ENCODE data around the gene CPNE8.

The CPNE8 gene

GRCh38 chr12:38905480-38906351 lies at the start of gene CPNE8:
TSS of gene CPNE8 (minus strand) at chr12:38905591. CDS start at chr12:38905534, 57 bp downstream.
- no peak for DNase-seq (ENCODE audit: low read depth)
- H3K4me3 ChIP-seq (ENCODE audit: low read depth, low read length) = peak within 1 kb of the TSS; percentile 39

GRCh38 chr12:38954238-38954873 lies 49.0 kb upstream of the CPNE8 start:
- DNase-seq (ENCODE audit: low read depth) = no peak
- no peak for TF ChIP-seq CTCF (IDR thresholded peaks at IDR 0.05; ENCODE audit: low read depth, low read length, missing control alignments)
- no peak overlapping the region for H3K4me3 ChIP-seq (ENCODE audit: low read depth, low read length)

More at GRCh38 chr12:38905480-38906351, at the start of gene CPNE8:
- no peak for TF ChIP-seq CTCF (IDR thresholded peaks at IDR 0.05; ENCODE audit: low read depth, low read length, missing control alignments)

- DNase-seq (ENCODE audit: low read depth) = no peak
- no peak overlapping the region for H3K4me3 ChIP-seq (ENCODE audit: low read depth, low read length)
- no peak for TF ChIP-seq CTCF (IDR thresholded peaks at IDR 0.05; ENCODE audit: low read depth, low read length, missing control alignments)
Observed at GRCh38 chr12:38949363-38949762, 44.0 kb upstream of the CPNE8 start.

GRCh38 chr12:38934686-38935085 lies 29.3 kb upstream of the CPNE8 start:
- TF ChIP-seq CTCF (IDR thresholded peaks at IDR 0.05; ENCODE audit: low read depth, low read length, missing control alignments) = no peak

GRCh38 chr12:38934078-38934584 lies 28.7 kb upstream of the CPNE8 start:
- no peak overlapping the region for H3K4me3 ChIP-seq (ENCODE audit: low read depth, low read length)
- no peak for TF ChIP-seq CTCF (IDR thresholded peaks at IDR 0.05; ENCODE audit: low read depth, low read length, missing control alignments)
- DNase-seq (ENCODE audit: low read depth) = no peak

More at GRCh38 chr12:38934686-38935085, 29.3 kb upstream of the CPNE8 start:
- no peak for DNase-seq (ENCODE audit: low read depth)
- no peak overlapping the region for H3K4me3 ChIP-seq (ENCODE audit: low read depth, low read length)

GRCh38 chr12:38932320-38932719 lies 26.9 kb upstream of the CPNE8 start:
- H3K4me3 ChIP-seq (ENCODE audit: low read depth, low read length) = no peak overlapping the region
- DNase-seq (ENCODE audit: low read depth) = no peak
- TF ChIP-seq CTCF (IDR thresholded peaks at IDR 0.05; ENCODE audit: low read depth, low read length, missing control alignments) = no peak
